HEK293 (cell line): ENCODE results near the gene PRR19.

Experiments
- GFI1B ChIP-seq: fragments of 450-650 bp; formaldehyde crosslinking; IDR thresholded peaks from 2 replicates; pipeline ENCODE4 v1.5.1; 2016; ENCODE audit warnings: missing biosample characterization, missing genetic modification characterization
- HIC1 ChIP-seq: fragments of 450-650 bp; formaldehyde crosslinking; IDR thresholded peaks from 2 replicates; pipeline ENCODE4 v1.5.1; 2016; ENCODE audit warnings: missing biosample characterization, missing genetic modification characterization
- IKZF3 ChIP-seq: fragments of 450-650 bp; IDR thresholded peaks from 2 replicates; pipeline ENCODE4 v1.5.0; 2018; ENCODE audit warnings: missing biosample characterization, mild to moderate bottlenecking, missing genetic modification characterization, moderate library complexity
- KLF10 ChIP-seq: fragments of 450-650 bp; IDR thresholded peaks from 2 replicates; pipeline ENCODE4 v1.5.1; 2018; ENCODE audit warnings: missing biosample characterization, mild to moderate bottlenecking, missing genetic modification characterization
- KLF16 ChIP-seq: fragments of 450-650 bp; formaldehyde crosslinking; IDR thresholded peaks from 2 replicates; pipeline ENCODE4 v1.5.1; 2017; ENCODE audit warnings: missing biosample characterization, missing genetic modification characterization
- OSR2 ChIP-seq: fragments of 450-650 bp; formaldehyde crosslinking; IDR thresholded peaks from 2 replicates; pipeline ENCODE4 v1.5.1; 2016; ENCODE audit warnings: missing biosample characterization, missing genetic modification characterization
- PATZ1 ChIP-seq: fragments of 450-650 bp; formaldehyde crosslinking; IDR thresholded peaks from 2 replicates; pipeline ENCODE4 v1.5.1; 2016; ENCODE audit warnings: missing biosample characterization, missing genetic modification characterization
- REPIN1 ChIP-seq: fragments of 450-650 bp; formaldehyde crosslinking; IDR thresholded peaks from 2 replicates; pipeline ENCODE4 v1.5.1; 2017; ENCODE audit warnings: missing biosample characterization, missing genetic modification characterization, low read depth
- SP3 ChIP-seq: fragments of 450-650 bp; formaldehyde crosslinking; IDR thresholded peaks from 2 replicates; pipeline ENCODE4 v1.5.1; 2016; ENCODE audit warnings: missing biosample characterization, missing genetic modification characterization
- ZNF121 ChIP-seq: fragments of 450-650 bp; formaldehyde crosslinking; IDR thresholded peaks from 2 replicates; pipeline ENCODE4 v1.5.1; 2016; ENCODE audit warnings: missing biosample characterization, missing genetic modification characterization
- ZNF138 ChIP-seq: fragments of 450-650 bp; formaldehyde crosslinking; IDR thresholded peaks from 2 replicates; pipeline ENCODE4 v1.5.1; 2016; ENCODE audit warnings: missing biosample characterization, missing genetic modification characterization, borderline replicate concordance
- ZNF140 ChIP-seq: fragments of 450-650 bp; formaldehyde crosslinking; IDR thresholded peaks from 2 replicates; pipeline ENCODE4 v1.5.1; 2016; ENCODE audit warnings: missing biosample characterization, missing genetic modification characterization
- ZNF175 ChIP-seq: fragments of 450-650 bp; formaldehyde crosslinking; IDR thresholded peaks from 2 replicates; pipeline ENCODE4 v1.5.1; 2016; ENCODE audit warnings: missing biosample characterization, missing genetic modification characterization
- ZNF18 ChIP-seq: fragments of 450-650 bp; formaldehyde crosslinking; IDR thresholded peaks from 2 replicates; pipeline ENCODE4 v1.5.1; 2016; ENCODE audit warnings: missing biosample characterization, missing genetic modification characterization
- ZNF184 ChIP-seq: fragments of 450-650 bp; IDR thresholded peaks from 2 replicates; pipeline ENCODE4 v1.5.1; 2018; ENCODE audit warnings: missing biosample characterization, mild to moderate bottlenecking, missing genetic modification characterization
- ZNF19 ChIP-seq: fragments of 450-650 bp; formaldehyde crosslinking; IDR thresholded peaks from 2 replicates; pipeline ENCODE4; 2016; ENCODE audit warnings: missing biosample characterization, missing genetic modification characterization, low read depth
- ZNF221 ChIP-seq: fragments of 450-650 bp; formaldehyde crosslinking; IDR thresholded peaks from 2 replicates; pipeline ENCODE4 v1.5.1; 2017; ENCODE audit warnings: missing biosample characterization, missing genetic modification characterization, borderline replicate concordance
- ZNF23 ChIP-seq: fragments of 450-650 bp; formaldehyde crosslinking; IDR thresholded peaks from 2 replicates; pipeline ENCODE4 v1.5.1; 2016; ENCODE audit warnings: missing biosample characterization, missing genetic modification characterization, borderline replicate concordance
- ZNF26 ChIP-seq: fragments of 450-650 bp; formaldehyde crosslinking; IDR thresholded peaks from 2 replicates; pipeline ENCODE4 v1.5.1; 2016; ENCODE audit warnings: missing biosample characterization, missing genetic modification characterization
- ZNF280D ChIP-seq: fragments of 450-650 bp; formaldehyde crosslinking; IDR thresholded peaks from 2 replicates; pipeline ENCODE4 v1.5.1; 2016; ENCODE audit warnings: missing biosample characterization, missing genetic modification characterization
- ZNF335 ChIP-seq: fragments of 450-650 bp; formaldehyde crosslinking; conservative IDR thresholded peaks from 2 replicates; pipeline ENCODE4 v1.5.1; 2016; ENCODE audit warnings: missing biosample characterization, missing genetic modification characterization
- ZNF366 ChIP-seq: fragments of 450-650 bp; formaldehyde crosslinking; conservative IDR thresholded peaks from 2 replicates; pipeline ENCODE4 v1.5.1; 2016; ENCODE audit warnings: missing biosample characterization, missing genetic modification characterization
- ZNF423 ChIP-seq: fragments of 450-650 bp; formaldehyde crosslinking; IDR thresholded peaks from 2 replicates; pipeline ENCODE4 v1.5.1; 2016; ENCODE audit warnings: missing biosample characterization, missing genetic modification characterization
- ZNF670 ChIP-seq: fragments of 450-650 bp; formaldehyde crosslinking; IDR thresholded peaks from 2 replicates; pipeline ENCODE4 v1.5.1; 2016; ENCODE audit warnings: missing biosample characterization, missing genetic modification characterization, low read depth

PRR19 gene

GRCh38 chr19:42254850-42255765 lies 46.8 kb upstream of the PRR19 start, which contains the start of gene ERF (continued):
- TF ChIP-seq ZNF26 (tag by site-specific recombination) (no peak), KLF16 (tag by site-specific recombination) (no peak), GFI1B (tag by site-specific recombination) (no peak), ZNF140 (tag by site-specific recombination) (no peak), OSR2 (tag by site-specific recombination) (no peak), ZNF184 (tag by site-specific recombination) (no peak), ZNF19 (tag by site-specific recombination) (no peak), ZNF280D (tag by site-specific recombination) (no peak), PATZ1 (no peak; the same call in 1 of the 2 replicates), KLF10 (tag by site-specific recombination) (peak; percentile 68; the same call in 1 of the 2 replicates), ZNF423 (tag by site-specific recombination) (no peak), ZNF335 (tag by site-specific recombination) (no peak), SP3 (peak; percentile 47; the same call in 1 of the 2 replicates), ZNF670 (tag by site-specific recombination) (no peak), ZNF175 (no peak), ZNF366 (tag by site-specific recombination) (no peak), ZNF23 (tag by site-specific recombination) (no peak), HIC1 (tag by site-specific recombination) (no peak), ZNF138 (tag by site-specific recombination) (no peak), ZNF18 (tag by site-specific recombination) (no peak), ZNF121 (tag by site-specific recombination) (no peak), REPIN1 (tag by site-specific recombination) (no peak), ZNF221 (tag by site-specific recombination) (no peak), IKZF3 (no peak)
- TF ChIP-seq, all 188 proteins: peak for 23
